ENCODE results near the gene TSPAN15. TPM values are rescaled to one million over a fixed set of nuclear protein-coding genes. Genes with fewer than 3 reads are reported as not detected.
"Not testable (repeated sequence)": the region's sequence is repeated elsewhere in the genome, so short reads cannot be mapped to it uniquely, and the experiment has no call there.

The TSPAN15 gene
- total RNA-seq, 1 donor from 2014 or later: 108 TPM

DNA sequence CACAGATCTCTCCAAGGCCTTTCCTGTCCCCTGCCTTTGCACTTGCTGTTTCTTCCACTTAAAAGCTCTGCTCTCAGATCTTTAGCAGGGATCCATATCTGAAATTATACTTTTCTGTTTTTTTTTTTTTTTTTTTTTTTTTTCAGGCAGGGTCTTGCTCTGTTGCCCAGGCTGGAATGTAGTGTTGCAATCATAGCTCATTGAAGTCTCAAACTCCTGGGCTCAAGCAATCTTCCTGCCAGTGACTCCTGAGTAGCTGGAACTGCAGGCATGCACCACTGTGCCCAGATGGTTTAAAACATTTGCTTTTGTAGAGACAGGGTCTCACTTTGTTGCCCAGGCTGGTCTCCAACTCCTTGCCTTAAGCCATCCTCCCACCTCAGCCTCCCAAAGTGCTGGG lies 5.0 kb upstream of the TSPAN15 start:
- no peak for DNase-seq (ENCODE audit: low spot score)

DNA sequence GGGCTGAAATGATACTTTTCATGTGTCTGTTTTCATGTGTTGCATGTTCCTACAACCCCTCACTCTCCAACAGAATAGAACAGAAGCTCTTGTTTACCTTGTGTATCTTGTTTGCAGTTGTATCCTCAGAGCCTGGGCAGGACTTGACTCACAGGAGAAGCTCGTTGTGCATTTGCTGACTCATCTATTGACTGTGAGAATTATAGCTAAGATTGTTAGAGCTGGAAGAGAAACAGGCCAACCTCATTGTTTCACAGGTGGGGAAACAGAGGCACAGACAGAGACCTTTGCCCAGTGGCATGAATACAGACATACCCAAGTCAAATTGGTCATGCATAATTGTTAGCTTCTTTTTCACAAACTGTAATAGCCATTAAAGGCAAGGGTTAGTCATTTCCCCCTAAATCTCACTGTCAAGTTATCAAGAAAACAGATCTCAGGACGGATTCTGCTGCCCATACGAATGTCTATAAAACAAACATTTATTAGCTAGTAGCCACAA lies 4.6 kb upstream of the TSPAN15 start:
- DNase-seq (ENCODE audit: low spot score): peak; percentile 55

GRCh38 chr10:69449841-69450240 lies 1.4 kb upstream of the TSPAN15 start:
- peak; percentile 42 for DNase-seq (ENCODE audit: low spot score)

GRCh38 chr10:69450395-69450794 lies 870 bp upstream of the TSPAN15 start:
- DNase-seq (ENCODE audit: low spot score): not testable (repeated sequence)

DNA sequence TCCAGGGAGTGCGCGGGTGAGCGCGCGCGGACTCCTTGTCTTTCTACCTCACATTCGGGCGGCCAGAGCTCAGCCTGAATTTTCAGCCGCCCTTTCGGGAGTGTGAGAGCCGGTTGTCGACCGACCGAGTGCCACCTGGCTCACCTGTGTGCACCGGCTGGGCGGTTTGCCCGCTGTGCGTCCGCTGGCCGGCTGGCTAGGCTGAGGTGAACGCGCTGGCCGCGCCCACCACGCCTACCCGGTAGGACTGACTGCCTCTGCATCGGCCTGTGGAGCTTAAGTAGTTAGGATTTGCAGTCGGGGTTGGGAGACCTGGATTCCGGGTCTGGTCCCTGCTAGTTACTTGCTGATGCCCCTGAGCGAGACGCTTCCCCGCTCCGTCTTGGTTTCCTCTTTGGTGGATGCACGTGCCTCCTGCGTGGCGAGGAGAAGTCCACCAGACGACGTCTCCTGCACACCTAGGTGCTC lies 553 bp downstream of the TSPAN15 start:
- peak; percentile 61 for DNase-seq (ENCODE audit: low spot score)

GRCh38 chr10:69452676-69453415 lies 1.6 kb downstream of the TSPAN15 start:
- DNase-seq (ENCODE audit: low spot score): no peak

DNA sequence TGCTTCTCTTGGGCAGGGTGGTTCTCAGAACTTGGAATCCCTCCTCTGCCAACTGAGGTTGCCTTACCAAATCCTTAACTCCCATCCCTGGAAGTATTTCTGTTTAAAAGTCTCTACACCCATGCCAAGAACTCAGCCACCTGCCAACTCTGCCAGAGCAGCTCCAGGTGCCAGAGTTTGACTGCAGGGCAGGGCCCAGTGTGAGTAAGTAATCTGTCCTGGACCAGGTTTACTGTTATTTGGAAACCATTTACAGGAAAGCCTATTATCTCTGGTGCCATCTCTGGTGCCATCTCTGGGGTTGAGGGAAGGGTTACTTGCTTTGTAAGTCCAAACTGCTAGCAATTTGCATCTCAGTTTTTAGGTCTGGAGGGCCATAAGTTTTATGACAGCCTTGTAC lies 2.5 kb downstream of the TSPAN15 start:
- no peak for DNase-seq (ENCODE audit: low spot score)

DNA sequence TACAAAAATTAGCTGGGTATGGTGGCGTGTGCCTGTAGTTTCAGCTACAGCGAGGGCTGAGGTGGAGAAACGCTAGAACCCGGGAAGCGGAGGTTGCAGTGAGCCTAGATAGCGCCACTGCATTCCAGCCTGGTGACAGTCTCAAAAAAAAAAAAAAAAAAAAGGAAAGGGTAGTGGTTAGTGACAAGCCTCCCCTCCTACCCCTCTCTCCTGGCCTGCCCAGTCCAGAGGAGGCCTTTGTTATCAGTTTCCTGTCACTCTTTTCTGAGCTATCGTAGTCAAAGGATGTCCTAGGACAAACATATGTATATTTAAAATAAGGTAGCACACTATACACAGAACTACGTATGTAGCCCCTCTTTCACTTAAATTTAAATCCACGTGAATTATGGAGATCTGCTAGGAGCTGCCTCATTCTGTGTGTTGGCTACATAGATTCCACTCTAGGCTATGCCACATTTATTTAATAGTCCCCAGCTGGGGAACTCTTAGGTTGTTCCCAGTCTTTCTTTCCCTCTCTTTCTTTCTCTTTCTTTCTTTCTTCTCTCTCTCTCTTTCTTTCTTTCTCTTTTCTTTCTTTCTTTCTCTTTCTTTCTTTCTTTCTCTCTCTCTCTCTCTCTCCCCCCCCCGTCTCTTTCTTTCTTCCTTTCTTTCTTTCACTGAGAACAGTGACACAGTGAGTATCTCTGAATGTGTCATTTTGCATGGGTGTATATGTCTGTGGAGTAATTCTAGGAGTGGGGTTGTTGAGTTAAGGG lies 3.9 kb downstream of the TSPAN15 start:
- no peak for DNase-seq (ENCODE audit: low spot score)

GRCh38 chr10:69456880-69457693 lies 5.8 kb downstream of the TSPAN15 start:
- no peak for DNase-seq (ENCODE audit: low spot score)

DNA sequence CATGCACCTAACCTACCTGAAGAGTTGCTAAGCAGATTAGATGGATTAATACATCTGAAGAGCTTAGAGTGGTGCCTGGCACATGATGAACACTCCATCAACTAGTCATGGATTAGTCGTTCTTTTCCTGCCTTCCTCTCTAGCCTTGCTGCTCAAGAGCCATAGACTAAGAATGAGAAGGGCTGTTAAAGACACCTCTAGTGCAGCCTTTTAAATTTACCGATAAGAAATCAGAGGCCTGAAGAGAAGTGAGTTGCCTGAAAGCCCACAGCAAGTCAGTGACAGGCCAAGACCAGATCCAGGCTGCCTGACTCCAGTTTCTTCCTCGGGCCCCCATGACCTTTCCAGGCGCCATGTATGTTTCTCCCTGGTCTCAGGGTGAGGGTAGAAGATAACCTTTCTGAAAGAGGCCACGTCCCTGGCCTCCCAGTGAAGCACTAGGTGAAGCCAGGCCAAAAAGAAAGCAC lies 6.5 kb downstream of the TSPAN15 start:
- DNase-seq (ENCODE audit: low spot score): no peak

GRCh38 chr10:69458430-69459100 lies 7.3 kb downstream of the TSPAN15 start:
- peak; percentile 83 for DNase-seq (ENCODE audit: low spot score)

DNA sequence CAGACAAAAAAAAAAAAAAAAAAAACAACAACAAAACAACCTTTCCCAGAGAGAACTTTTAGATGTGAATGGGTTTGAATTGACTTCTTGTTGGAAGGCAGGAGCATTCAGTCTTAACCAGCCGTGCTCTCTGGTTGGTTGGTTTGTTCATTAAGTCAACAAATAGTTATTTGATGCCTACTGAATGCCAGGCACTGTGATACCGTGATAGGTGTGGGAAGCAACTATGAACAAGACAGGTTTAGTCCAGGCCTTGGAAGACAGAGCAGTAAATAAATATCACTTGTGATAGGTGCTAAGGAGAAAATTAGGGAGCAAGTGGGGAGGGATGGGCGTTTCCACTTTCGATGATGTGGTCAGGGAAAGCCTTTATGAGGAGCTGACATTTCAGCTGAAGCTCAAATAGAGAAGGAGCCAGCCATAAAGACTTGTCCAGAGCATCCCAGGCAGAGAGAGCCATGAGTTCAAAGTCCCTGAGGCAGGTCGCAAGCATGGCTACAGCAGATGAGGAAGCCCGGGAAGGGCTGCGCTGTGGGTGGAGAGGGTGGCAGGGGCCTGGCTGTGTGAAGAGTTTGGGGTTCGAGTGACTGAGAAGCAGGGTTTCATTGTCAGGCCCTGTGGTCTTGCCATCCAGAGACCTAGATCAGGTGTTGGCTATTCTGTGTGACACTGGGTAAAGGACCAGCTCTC lies 8.0 kb downstream of the TSPAN15 start:
- no peak for DNase-seq (ENCODE audit: low spot score)

GRCh38 chr10:69459893-69460575 lies 8.8 kb downstream of the TSPAN15 start:
- DNase-seq (ENCODE audit: low spot score): no peak

DNA sequence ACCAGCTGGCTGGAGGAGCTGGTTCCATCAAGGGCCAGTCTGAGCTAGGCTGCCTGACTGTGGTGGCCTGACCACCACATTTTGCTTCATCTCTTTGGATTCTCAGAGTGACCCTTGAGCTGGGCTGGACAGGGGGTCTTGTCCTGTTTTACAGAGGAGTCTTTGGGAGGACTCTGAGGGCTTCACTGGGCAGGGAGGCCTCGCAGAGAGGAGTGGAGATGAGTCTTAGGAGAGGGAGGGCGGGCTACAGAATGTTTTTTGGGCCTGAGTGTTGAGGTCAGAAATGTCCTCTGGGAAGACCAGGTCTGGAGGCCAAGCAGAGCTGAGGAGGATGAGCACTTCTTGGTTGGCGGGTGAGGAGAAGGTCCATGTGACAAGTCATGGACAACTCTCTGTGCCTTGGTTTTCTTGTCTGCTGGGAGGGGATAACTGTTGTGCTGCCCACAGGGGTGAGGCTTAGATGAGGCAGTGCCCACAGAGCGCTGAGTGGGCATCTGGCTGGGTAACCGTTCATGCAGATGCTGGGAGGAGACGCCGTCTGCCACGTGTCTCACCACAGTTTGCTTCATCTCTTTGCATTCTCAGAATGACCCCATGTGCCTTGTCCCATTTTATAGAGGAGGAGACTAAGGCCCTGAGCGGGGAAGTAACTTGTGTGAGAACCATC lies 9.4 kb downstream of the TSPAN15 start:
- no peak for DNase-seq (ENCODE audit: low spot score)

- no peak for DNase-seq (ENCODE audit: low spot score)
Observed at GRCh38 chr10:69461243-69462025, 10.2 kb downstream of the TSPAN15 start.

DNA sequence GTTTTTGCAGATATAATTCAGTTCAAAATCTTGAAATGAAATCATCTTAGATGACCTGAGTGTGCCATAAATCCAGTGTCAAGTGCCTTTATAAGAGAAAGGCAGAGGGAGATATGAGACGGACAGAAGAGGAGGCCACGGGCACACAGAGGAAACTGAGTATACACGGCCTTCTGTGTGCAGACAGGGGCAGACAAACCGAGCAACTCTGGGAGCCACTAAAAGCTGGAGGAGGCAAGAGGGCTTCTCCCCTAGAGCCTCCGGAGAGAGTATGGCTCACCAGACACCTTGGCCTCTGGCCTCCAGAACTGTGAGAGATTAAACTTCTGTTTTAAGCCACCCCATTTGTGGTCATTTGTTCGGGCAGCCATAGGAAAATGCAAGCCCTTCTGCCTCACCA lies 12.6 kb downstream of the TSPAN15 start:
- DNase-seq (ENCODE audit: low spot score): no peak

DNA sequence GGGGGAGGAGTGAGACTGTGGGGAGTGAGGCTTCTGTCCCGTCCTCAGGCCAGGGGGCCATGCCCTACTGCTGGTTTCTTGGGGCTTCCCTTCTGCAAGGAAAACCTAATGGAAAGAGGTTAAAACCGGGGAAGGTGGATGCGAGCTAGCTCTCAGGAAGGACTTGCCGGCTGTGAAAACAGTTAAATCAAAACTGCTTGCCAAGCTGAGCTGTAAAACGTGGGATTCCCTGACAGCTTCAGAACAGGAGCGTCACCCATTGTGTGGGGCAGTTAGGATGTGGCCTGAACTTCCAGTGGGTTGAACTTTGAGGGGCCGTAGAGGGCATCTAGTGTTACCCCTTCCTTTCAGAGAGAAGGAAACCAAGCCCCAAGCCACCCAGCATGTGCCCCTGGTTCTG lies 13.1 kb downstream of the TSPAN15 start:
- DNase-seq (ENCODE audit: low spot score): no peak

- DNase-seq (ENCODE audit: low spot score): no peak
Observed at GRCh38 chr10:69464801-69465401, 13.6 kb downstream of the TSPAN15 start.
